Vagina (tissue), 2 donors: Measurements from ENCODE around the gene PDE11A.

Experiments
- CTCF ChIP-seq, 3 experiments: fragments of 450-650 bp in 2 of 3; fragments of 200-600 bp in 1 of 3; sonication (generic) in 1 of 3; IDR thresholded peaks; one replicate each; pipeline ENCODE4 v1.5.1; 2017 to 2019; ENCODE audit warnings: antibody characterized with exemption in 3 of 3, mild to moderate bottlenecking in 2 of 3, moderate library complexity in 2 of 3
- POLR2AphosphoS5 ChIP-seq, 2 donors: sonication (generic); formaldehyde crosslinking; IDR thresholded peaks; one replicate each; pipeline ENCODE4 v1.9.0; 2017; ENCODE audit warnings: antibody characterized with exemption in 2 of 2, mild to moderate bottlenecking in 2 of 2, low read depth in 1 of 2; ENCODE audit not compliant: insufficient read depth in 1 of 2

- TF ChIP-seq CTCF (IDR thresholded peaks at IDR 0.05) (no peak), POLR2AphosphoS5 (IDR thresholded peaks at IDR 0.05; ENCODE audit: insufficient read depth in 1 of 2, low read depth in 1 of 2) (no peak)
Measured at GRCh38 chr2:177577075-177577474, 495.5 kb downstream of the PDE11A start.
